GM12875 (cell line): ENCODE measurements around the gene SOX11.
"Not testable (repeated sequence)": the region's sequence is repeated elsewhere in the genome, so short reads cannot be mapped to it uniquely, and the experiment has no call there.

Experiments used
- H3K4me3 ChIP-seq: one replicate; pipeline ENCODE4 v1.5.1; 2011; ENCODE audit warnings: low read depth, low read length, control low read depth
- CTCF ChIP-seq: IDR thresholded peaks from 2 replicates; pipeline ENCODE4 v1.5.1; 2011; ENCODE audit warnings: low read depth, mild to moderate bottlenecking, control low read depth, inconsistent platforms, low read length, moderate library complexity, borderline replicate concordance; ENCODE audit not compliant: insufficient read depth

SOX11 gene

GRCh38 chr2:5666798-5667197, 25.4 kb upstream of the SOX11 start:
- H3K4me3 ChIP-seq = no peak overlapping the region
- TF ChIP-seq CTCF = no peak

- H3K4me3 ChIP-seq = not testable (repeated sequence)
Measured at GRCh38 chr2:5667655-5668054, 24.5 kb upstream of the SOX11 start.

- TF ChIP-seq CTCF = no peak
- no peak overlapping the region for H3K4me3 ChIP-seq
Measured at GRCh38 chr2:5668682-5669250, 23.4 kb upstream of the SOX11 start.

- no peak overlapping the region for H3K4me3 ChIP-seq
- TF ChIP-seq CTCF = no peak
Measured at GRCh38 chr2:5672749-5673144, 19.4 kb upstream of the SOX11 start.

- TF ChIP-seq CTCF = no peak
- H3K4me3 ChIP-seq = no peak overlapping the region
Measured at GRCh38 chr2:5673145-5674025, 18.8 kb upstream of the SOX11 start.

GRCh38 chr2:5674026-5674340, 18.2 kb upstream of the SOX11 start:
- no peak overlapping the region for H3K4me3 ChIP-seq
- TF ChIP-seq CTCF = no peak

GRCh38 chr2:5677133-5677532, 15.1 kb upstream of the SOX11 start:
- TF ChIP-seq CTCF = no peak
- no peak overlapping the region for H3K4me3 ChIP-seq
